GM12801 (cell line): ENCODE results near the gene RIN3.

Experiments used
- TF ChIP-seq, protein P1 (sequence below): IDR thresholded peaks from one replicate; pipeline ENCODE4 v1.5.1; 2011; ENCODE audit warnings: control low read depth; ENCODE audit not compliant: insufficient read length; ENCODE audit errors: extremely low read depth

Gene RIN3

DNA sequence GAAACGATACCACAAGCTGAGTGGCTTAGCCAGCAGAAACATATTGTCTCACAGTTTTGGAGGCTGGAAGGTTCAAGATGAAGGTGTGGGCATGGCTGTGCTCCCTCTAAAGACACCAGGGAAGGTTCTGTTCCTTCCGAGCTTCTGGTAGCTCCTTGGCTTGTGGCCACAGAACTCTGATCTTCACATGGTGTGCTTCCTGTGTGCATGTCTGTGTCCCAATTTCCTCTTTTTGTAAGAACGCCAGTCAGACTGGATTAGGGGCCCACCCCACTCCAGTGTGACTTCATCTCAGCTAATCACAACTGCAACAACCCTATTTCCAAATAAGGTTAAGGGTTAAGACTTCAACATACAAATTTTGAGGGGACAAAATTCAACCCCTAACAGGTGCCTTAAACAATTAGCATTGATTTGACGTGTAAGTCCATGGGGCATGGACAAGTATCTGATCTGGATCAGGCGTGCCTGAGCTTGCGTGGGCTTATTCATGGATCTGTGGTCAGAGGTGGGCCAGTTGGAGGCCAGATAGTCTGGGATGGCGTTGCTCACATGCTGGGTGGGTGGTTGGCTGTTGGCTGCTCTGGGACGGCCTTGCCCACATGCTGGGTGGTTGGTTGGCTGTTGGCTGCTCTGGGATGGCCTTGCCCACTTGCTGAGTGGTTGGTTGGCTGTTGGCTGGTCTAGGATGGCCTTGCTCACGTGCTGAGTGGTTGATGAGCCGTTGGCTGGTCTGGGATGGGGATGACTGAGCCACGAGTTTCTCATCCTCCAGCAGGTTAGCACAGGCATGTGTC is 146.4 kb downstream of the RIN3 start:
- TF ChIP-seq, protein P1, sequence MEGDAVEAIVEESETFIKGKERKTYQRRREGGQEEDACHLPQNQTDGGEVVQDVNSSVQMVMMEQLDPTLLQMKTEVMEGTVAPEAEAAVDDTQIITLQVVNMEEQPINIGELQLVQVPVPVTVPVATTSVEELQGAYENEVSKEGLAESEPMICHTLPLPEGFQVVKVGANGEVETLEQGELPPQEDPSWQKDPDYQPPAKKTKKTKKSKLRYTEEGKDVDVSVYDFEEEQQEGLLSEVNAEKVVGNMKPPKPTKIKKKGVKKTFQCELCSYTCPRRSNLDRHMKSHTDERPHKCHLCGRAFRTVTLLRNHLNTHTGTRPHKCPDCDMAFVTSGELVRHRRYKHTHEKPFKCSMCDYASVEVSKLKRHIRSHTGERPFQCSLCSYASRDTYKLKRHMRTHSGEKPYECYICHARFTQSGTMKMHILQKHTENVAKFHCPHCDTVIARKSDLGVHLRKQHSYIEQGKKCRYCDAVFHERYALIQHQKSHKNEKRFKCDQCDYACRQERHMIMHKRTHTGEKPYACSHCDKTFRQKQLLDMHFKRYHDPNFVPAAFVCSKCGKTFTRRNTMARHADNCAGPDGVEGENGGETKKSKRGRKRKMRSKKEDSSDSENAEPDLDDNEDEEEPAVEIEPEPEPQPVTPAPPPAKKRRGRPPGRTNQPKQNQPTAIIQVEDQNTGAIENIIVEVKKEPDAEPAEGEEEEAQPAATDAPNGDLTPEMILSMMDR: no peak

GRCh38 chr14:92660571-92660970 is 147.0 kb downstream of the RIN3 start:
- TF ChIP-seq, protein P1: no peak

GRCh38 chr14:92663049-92663448 is 149.5 kb downstream of the RIN3 start:
- TF ChIP-seq, protein P1: no peak

GRCh38 chr14:92665661-92666110 is 152.1 kb downstream of the RIN3 start:
- TF ChIP-seq, protein P1: no peak

GRCh38 chr14:92666251-92666650 is 152.7 kb downstream of the RIN3 start:
- TF ChIP-seq, protein P1: no peak

DNA sequence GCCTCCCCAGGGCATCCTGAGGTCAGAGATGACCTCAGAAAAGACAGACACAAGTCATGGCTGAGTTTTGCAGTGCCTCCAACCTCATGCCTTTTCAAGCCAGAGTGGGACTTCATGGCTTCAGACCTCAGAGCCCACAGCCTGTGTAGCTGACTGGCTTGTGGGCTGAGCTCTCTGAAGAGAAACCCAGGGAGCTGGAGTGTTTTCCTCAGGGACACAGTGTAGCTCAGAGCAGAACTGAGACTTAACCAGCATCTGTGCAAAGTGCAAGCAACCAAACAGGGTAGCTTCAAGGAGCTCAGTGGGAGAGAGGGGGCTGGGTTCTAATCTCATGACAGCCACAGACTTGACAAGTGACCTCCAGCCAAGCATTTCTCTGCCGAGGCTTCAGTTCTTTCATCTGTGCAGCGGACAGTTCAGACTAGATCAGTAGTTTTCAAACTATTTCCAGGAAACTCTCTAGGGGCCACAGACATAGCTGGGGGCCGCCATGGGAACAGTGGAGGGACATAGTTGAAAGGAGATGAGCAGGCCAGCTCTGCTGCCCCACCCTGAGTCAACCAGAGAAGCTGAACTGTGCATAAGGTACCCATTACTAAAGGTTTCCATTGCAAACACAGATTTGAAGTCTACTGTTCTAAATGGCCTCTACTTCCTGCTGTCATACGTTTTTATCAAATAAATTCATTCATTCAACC is 154.8 kb downstream of the RIN3 start:
- TF ChIP-seq, protein P1: no peak

- TF ChIP-seq, protein P1: no peak
Measured at GRCh38 chr14:92670160-92670559, 156.6 kb downstream of the RIN3 start.
